SK-N-SH (cell line): ENCODE results near the gene NR6A1. TPM values are rescaled to one million over a fixed set of nuclear protein-coding genes. Genes with fewer than 3 reads are reported as not detected.

ENCODE experiments used
- CTCF ChIA-PET: fragments of 300-600, 350-600 bp; formaldehyde crosslinking; extraction: SDS; loops from one replicate; lab custom pipeline; 2021; lab: Yijun Ruan, JAX
- POLR2A ChIA-PET: fragments of 350-600 bp; sonication (Branson Sonifier 250); formaldehyde crosslinking; extraction: SDS; loops from one replicate; lab custom pipeline; 2020; ENCODE audit warnings: antibody characterized with exemption, inconsistent platforms; lab: Yijun Ruan, JAX
- DNase-seq: peaks from one replicate; pipeline ENCODE4 v3.0.0; 2012
- H2AFZ ChIP-seq: fragments of 200-600 bp; sonication (generic); 2 replicates; pipeline ENCODE4 v1.8.1; 2016; ENCODE audit warnings: antibody characterized with exemption, mild to moderate bottlenecking, low read depth
- H3F3A ChIP-seq: fragments of 200-600 bp; sonication (generic); replicated peaks from 2 replicates; pipeline ENCODE3; 2016; ENCODE audit warnings: antibody characterized with exemption, mild to moderate bottlenecking; ENCODE audit not compliant: insufficient read depth
- H3K27ac ChIP-seq, 2 experiments: fragments of 200-500 bp in 1 of 2; fragments of 200-600 bp in 1 of 2; sonication (Bioruptor generic) in 1 of 2; sonication (generic), shearing (Covaris generic) in 1 of 2; 2 replicates each; pipeline versions ENCODE4 v1.5.1 to v1.6.1; 2014 to 2016; ENCODE audit warnings: low read depth in 2 of 2, inconsistent platforms in 1 of 2, low read length in 1 of 2, mild to moderate bottlenecking in 1 of 2, mixed read lengths in 1 of 2
- H3K27me3 ChIP-seq: fragments of 200-600 bp; sonication (generic), shearing (Covaris generic); 2 replicates; pipeline ENCODE4 v1.6.1; 2016; ENCODE audit warnings: mixed run types; ENCODE audit not compliant: insufficient read depth
- H3K36me3 ChIP-seq, 2 experiments: fragments of 200-500 bp in 1 of 2; fragments of 200-600 bp in 1 of 2; sonication (Bioruptor generic) in 1 of 2; sonication (generic) in 1 of 2; replicated peaks in 1 of 2; 2 replicates each; pipeline versions ENCODE3 to v1.5.1; 2014 to 2016; ENCODE audit warnings: low read length in 1 of 2, mild to moderate bottlenecking in 1 of 2; ENCODE audit not compliant: insufficient read depth in 2 of 2, control insufficient read depth in 1 of 2
- H3K4me1 ChIP-seq, 2 experiments: fragments of 200-500 bp in 1 of 2; fragments of 200-600 bp in 1 of 2; sonication (Bioruptor generic) in 1 of 2; sonication (generic), shearing (Covaris generic) in 1 of 2; 2 replicates each; pipeline versions ENCODE4 v1.5.1 to v1.6.1; 2014 to 2016; ENCODE audit warnings: low read depth in 1 of 2, low read length in 1 of 2, mixed run types in 1 of 2; ENCODE audit not compliant: insufficient read depth in 2 of 2, control insufficient read depth in 1 of 2
- H3K4me2 ChIP-seq: fragments of 200-600 bp; sonication (generic), shearing (Covaris generic); 2 replicates; pipeline ENCODE4 v1.6.1; 2017; ENCODE audit warnings: mixed run types
- H3K4me3 ChIP-seq, 2 experiments: fragments of 200-500 bp in 1 of 2; fragments of 200-600 bp in 1 of 2; sonication (Bioruptor generic) in 1 of 2; sonication (generic), shearing (Covaris generic) in 1 of 2; 2 replicates each; pipeline versions ENCODE4 v1.5.1 to v1.8.1; 2014 to 2016; ENCODE audit warnings: low read depth in 2 of 2, inconsistent platforms in 1 of 2, low read length in 1 of 2, mild to moderate bottlenecking in 1 of 2, mixed read lengths in 1 of 2, moderate library complexity in 1 of 2
- H3K79me2 ChIP-seq: fragments of 200-600 bp; sonication (generic); 2 replicates; pipeline ENCODE4 v1.8.1; 2017; ENCODE audit warnings: mild to moderate bottlenecking; ENCODE audit not compliant: insufficient read depth
- H3K9ac ChIP-seq: fragments of 200-600 bp; sonication (generic); 2 replicates; pipeline ENCODE4 v1.6.1; 2017; ENCODE audit warnings: mixed run types
- H3K9me2 ChIP-seq: fragments of 200-600 bp; sonication (generic); 2 replicates; pipeline ENCODE4 v1.6.1; 2017; ENCODE audit warnings: mixed run types
- H3K9me3 ChIP-seq: fragments of 200-600 bp; sonication (generic); 2 replicates; pipeline ENCODE4 v1.6.1; 2017; ENCODE audit warnings: mixed run types, mild to moderate bottlenecking, moderate library complexity
- H4K20me1 ChIP-seq: fragments of 200-600 bp; sonication (generic); 2 replicates; pipeline ENCODE4 v1.6.1; 2017; ENCODE audit warnings: mild to moderate bottlenecking, mixed run types; ENCODE audit not compliant: insufficient read depth
- ELF1 ChIP-seq: IDR thresholded peaks from 2 replicates; pipeline ENCODE4 v1.4.0; 2012
- EZH2phosphoT487 ChIP-seq: fragments of 200-600 bp; sonication (generic); IDR thresholded peaks from 2 replicates; pipeline ENCODE4 v1.6.1; 2017; ENCODE audit warnings: low read depth, mixed run types, mild to moderate bottlenecking, antibody characterized with exemption, moderate library complexity, borderline replicate concordance
- FOSL2 ChIP-seq: IDR thresholded peaks from 2 replicates; pipeline ENCODE4 v1.4.0; 2012; ENCODE audit warnings: low read depth, mild to moderate bottlenecking, moderate library complexity, borderline replicate concordance
- FOXJ3 ChIP-seq: sonication (generic); formaldehyde crosslinking; IDR thresholded peaks from 2 replicates; pipeline ENCODE4 v1.5.1; 2020; ENCODE audit warnings: mild to moderate bottlenecking, missing genetic modification reagents
- GABPA ChIP-seq: IDR thresholded peaks from 2 replicates; pipeline ENCODE4 v1.4.0; 2012; ENCODE audit warnings: low read depth, mild to moderate bottlenecking
- GATA2 ChIP-seq: sonication (generic); formaldehyde crosslinking; IDR thresholded peaks from 2 replicates; pipeline ENCODE4 v1.5.0; 2020; ENCODE audit warnings: mild to moderate bottlenecking, missing genetic modification reagents
- JUND ChIP-seq: IDR thresholded peaks from 2 replicates; pipeline ENCODE4 v1.4.0; 2012
- MAX ChIP-seq: IDR thresholded peaks from 2 replicates; pipeline ENCODE4 v1.4.0; 2012; ENCODE audit warnings: low read depth
- NFIC ChIP-seq: IDR thresholded peaks from 2 replicates; pipeline ENCODE4 v1.4.0; 2012; ENCODE audit warnings: borderline replicate concordance
- POLR2AphosphoS5 ChIP-seq: IDR thresholded peaks from 2 replicates; pipeline ENCODE4 v1.6.1; 2012; ENCODE audit warnings: low read depth, low read length
- RAD21 ChIP-seq: IDR thresholded peaks from 2 replicates; pipeline ENCODE4 v1.6.1; 2012; ENCODE audit warnings: mild to moderate bottlenecking, low read length
- RCOR1 ChIP-seq: fragments of 150-350 bp; IDR thresholded peaks from 2 replicates; pipeline ENCODE4 v1.6.1; 2017; ENCODE audit warnings: antibody characterized with exemption, low read length
- RFX5 ChIP-seq: IDR thresholded peaks from 2 replicates; pipeline ENCODE4 v1.6.1; 2012; ENCODE audit warnings: mild to moderate bottlenecking, improper control_type of control experiment, low read length
- SIN3A ChIP-seq: IDR thresholded peaks from 2 replicates; pipeline ENCODE4 v1.6.1; 2012; ENCODE audit warnings: low read depth, mild to moderate bottlenecking, low read length, moderate library complexity, borderline replicate concordance
- SMC3 ChIP-seq: IDR thresholded peaks from 2 replicates; pipeline ENCODE4 v1.6.1; 2012; ENCODE audit warnings: low read depth, low read length, improper control_type of control experiment
- TAF1 ChIP-seq: IDR thresholded peaks from 2 replicates; pipeline ENCODE4 v1.6.1; 2012; ENCODE audit warnings: low read depth, mild to moderate bottlenecking, low read length, moderate library complexity, borderline replicate concordance
- TEAD4 ChIP-seq: IDR thresholded peaks from 2 replicates; pipeline ENCODE4 v1.4.0; 2012; ENCODE audit warnings: mild to moderate bottlenecking, borderline replicate concordance; ENCODE audit not compliant: insufficient read depth
- USF2 ChIP-seq: fragments of 150-350 bp; IDR thresholded peaks from 2 replicates; pipeline ENCODE4 v1.6.1; 2017; ENCODE audit warnings: antibody characterized with exemption, low read length, low read depth, borderline replicate concordance
- WGBS: methylation state at CpG from one replicate; pipeline ENCODE4 v1.1.6; 2017; ENCODE audit warnings: low lambda C conversion rate; 5-methylcytosine and 5-hydroxymethylcytosine counted together
- polyA plus RNA-seq, 3 experiments: library from polyadenylated mRNA; depleted of rRNA; stranded (reverse); fragments of >200 nt; gene quantifications; 2 replicates each; pipeline ENCODE4 v1.2.3, GENCODE V29; 2012

The NR6A1 gene
- polyA plus RNA-seq, 1 of the 3 experiments (the other 2 are of a cell fraction) = 1.2 TPM

- ChIA-PET CTCF (interaction anchor here (0.7 to 7.2 kb wide), 3 partner anchors 17 to 48 kb away, joined by 3 to 45 read pairs (median 10); no protein-coding TSS in a partner anchor), POLR2A (no interaction called here)
- Histone ChIP-seq H3K4me1 (no peaks in the 10 kb centered on the region), H3K9me2 (no peaks in the 10 kb centered on the region), H4K20me1 (no peaks in the 10 kb centered on the region), H3K27me3 (no peaks in the 10 kb centered on the region), H3K4me2 (no peak overlapping the region), H3F3A (no peaks in the 10 kb centered on the region), H3K36me3 (no peaks in the 10 kb centered on the region), H2AFZ (no peak overlapping the region), H3K9me3 (no peaks in the 10 kb centered on the region), H3K79me2 (no peaks in the 10 kb centered on the region), H3K4me3 (no peak overlapping the region), H3K27ac (no peak overlapping the region), H3K9ac (no peak overlapping the region)
- DNase-seq = no peak
- no peak for TF ChIP-seq SIN3A
Observed at GRCh38 chr9:124600407-124600806, 170.7 kb downstream of the NR6A1 start.

- H3K4me3 ChIP-seq = no peak overlapping the region
- no peak overlapping the region for H3K27ac ChIP-seq
- H2AFZ ChIP-seq = no peak overlapping the region
- TF ChIP-seq TEAD4 (no peak), FOXJ3 (CRISPR knock-in tag) (no peak), SMC3 (no peak), POLR2AphosphoS5 (no peak), SIN3A (no peak), RCOR1 (no peak), EZH2phosphoT487 (no peak)
- CTCF ChIA-PET = interaction anchor here (1.1 to 7.2 kb wide), 4 partner anchors 18 to 114 kb away, joined by 3 to 45 read pairs (median 12); no protein-coding TSS in a partner anchor
- H3F3A ChIP-seq = no peaks in the 10 kb centered on the region
- no peaks in the 10 kb centered on the region for H3K79me2 ChIP-seq
- DNase-seq = no peak
- no peaks in the 10 kb centered on the region for H3K9me3 ChIP-seq
- H4K20me1 ChIP-seq = no peaks in the 10 kb centered on the region
- no peak overlapping the region for H3K9ac ChIP-seq
- peaks cover 2 to 7% of the 10 kb centered on the region in 2 experiments; a peak in 3 of 4 replicates for H3K4me1 ChIP-seq
- no peak overlapping the region for H3K4me2 ChIP-seq
- H3K27me3 ChIP-seq = no peaks in the 10 kb centered on the region
- POLR2A ChIA-PET = no interaction called here
- no peaks in the 10 kb centered on the region for H3K9me2 ChIP-seq
- 97% methylated on average over 39 of the region's 39 CpGs for WGBS
- H3K36me3 ChIP-seq = no peaks in the 10 kb centered on the region
Observed at GRCh38 chr9:124599121-124599795, 171.9 kb downstream of the NR6A1 start.

GRCh38 chr9:124598048-124598447 lies 173.1 kb downstream of the NR6A1 start:
- 99% methylated on average over 4 of the region's 5 CpGs for WGBS
- POLR2A ChIA-PET = no interaction called here
- H3K27me3 ChIP-seq = no peaks in the 10 kb centered on the region

More at GRCh38 chr9:124598048-124598447, 173.1 kb downstream of the NR6A1 start:
- no peak for DNase-seq
- Histone ChIP-seq H3K4me1 (peaks cover 8 to 19% of the 10 kb centered on the region in 2 experiments; a peak in 3 of 4 replicates), H3K9ac (no peak overlapping the region), H4K20me1 (no peaks in the 10 kb centered on the region), H3K9me3 (no peaks in the 10 kb centered on the region), H3K36me3 (no peaks in the 10 kb centered on the region), H3K79me2 (no peaks in the 10 kb centered on the region), H3F3A (no peaks in the 10 kb centered on the region), H3K27ac (no peak overlapping the region), H2AFZ (no peak overlapping the region), H3K9me2 (no peaks in the 10 kb centered on the region), H3K4me3 (no peak overlapping the region), H3K4me2 (no peak overlapping the region)
- CTCF ChIA-PET = interaction anchor here (0.6 to 7.2 kb wide), 6 partner anchors 13 to 173 kb away, joined by 3 to 45 read pairs (median 8); partner anchors contain the start of gene NR6A1
- TF ChIP-seq MAX (no peak), NFIC (no peak), GATA2 (CRISPR knock-in tag) (no peak), ELF1 (no peak), FOSL2 (no peak), GABPA (no peak), RAD21 (no peak), FOXJ3 (CRISPR knock-in tag) (no peak), TAF1 (no peak), SMC3 (no peak), JUND (no peak), RFX5 (no peak), USF2 (no peak)
